Measurements from ENCODE around the gene ADGRF1. TPM values are rescaled to one million over a fixed set of nuclear protein-coding genes. Genes with fewer than 3 reads are reported as not detected.

The ADGRF1 gene
- total RNA-seq, 1 experiment from 2014 or later, result not detected

Other genes starting within 250 kb of the ADGRF1 start
- not detected in 2 replicates for gene MEP1A, start 248.9 kb downstream of the ADGRF1 start, total RNA-seq (2014; rRNA removed; shearing (Covaris generic))
- 2.9 and 6.0 TPM in 2 replicates for gene ADGRF5, start 120.4 kb downstream of the ADGRF1 start, total RNA-seq (2014; rRNA removed; shearing (Covaris generic))